Retinal pigment epithelial cell (primary cell): ENCODE data around the gene PAFAH1B1.

Experiments used
- DNase-seq: peaks from one replicate; pipeline ENCODE4 v3.0.0-alpha.2; 2010; ENCODE audit warnings: low read depth
- H3K4me3 ChIP-seq: 2 replicates; pipeline ENCODE4 v1.5.1; 2011; ENCODE audit warnings: mild to moderate bottlenecking, low read length, control low read depth, moderate library complexity
- TF ChIP-seq, protein P1 (sequence below): conservative IDR thresholded peaks from 2 replicates; pipeline ENCODE4 v1.5.1; 2011; ENCODE audit warnings: low read depth, low read length, control low read depth, inconsistent platforms

The PAFAH1B1 gene

GRCh38 chr17:2700030-2700490 lies 106.6 kb downstream of the PAFAH1B1 start:
- no peak for DNase-seq
- no peak overlapping the region for H3K4me3 ChIP-seq
- TF ChIP-seq, protein P1, sequence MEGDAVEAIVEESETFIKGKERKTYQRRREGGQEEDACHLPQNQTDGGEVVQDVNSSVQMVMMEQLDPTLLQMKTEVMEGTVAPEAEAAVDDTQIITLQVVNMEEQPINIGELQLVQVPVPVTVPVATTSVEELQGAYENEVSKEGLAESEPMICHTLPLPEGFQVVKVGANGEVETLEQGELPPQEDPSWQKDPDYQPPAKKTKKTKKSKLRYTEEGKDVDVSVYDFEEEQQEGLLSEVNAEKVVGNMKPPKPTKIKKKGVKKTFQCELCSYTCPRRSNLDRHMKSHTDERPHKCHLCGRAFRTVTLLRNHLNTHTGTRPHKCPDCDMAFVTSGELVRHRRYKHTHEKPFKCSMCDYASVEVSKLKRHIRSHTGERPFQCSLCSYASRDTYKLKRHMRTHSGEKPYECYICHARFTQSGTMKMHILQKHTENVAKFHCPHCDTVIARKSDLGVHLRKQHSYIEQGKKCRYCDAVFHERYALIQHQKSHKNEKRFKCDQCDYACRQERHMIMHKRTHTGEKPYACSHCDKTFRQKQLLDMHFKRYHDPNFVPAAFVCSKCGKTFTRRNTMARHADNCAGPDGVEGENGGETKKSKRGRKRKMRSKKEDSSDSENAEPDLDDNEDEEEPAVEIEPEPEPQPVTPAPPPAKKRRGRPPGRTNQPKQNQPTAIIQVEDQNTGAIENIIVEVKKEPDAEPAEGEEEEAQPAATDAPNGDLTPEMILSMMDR = no peak

GRCh38 chr17:2700491-2701141 lies 107.2 kb downstream of the PAFAH1B1 start:
- DNase-seq = no peak
- no peak overlapping the region for H3K4me3 ChIP-seq
- TF ChIP-seq, protein P1 = no peak

- TF ChIP-seq, protein P1 = no peak
Measured at GRCh38 chr17:2701161-2701995, 107.9 kb downstream of the PAFAH1B1 start.

GRCh38 chr17:2701996-2702741 lies 108.7 kb downstream of the PAFAH1B1 start:
- no peak for DNase-seq
- H3K4me3 ChIP-seq = no peak overlapping the region

More at GRCh38 chr17:2701161-2701995, 107.9 kb downstream of the PAFAH1B1 start:
- DNase-seq = no peak
- no peak overlapping the region for H3K4me3 ChIP-seq

DNA sequence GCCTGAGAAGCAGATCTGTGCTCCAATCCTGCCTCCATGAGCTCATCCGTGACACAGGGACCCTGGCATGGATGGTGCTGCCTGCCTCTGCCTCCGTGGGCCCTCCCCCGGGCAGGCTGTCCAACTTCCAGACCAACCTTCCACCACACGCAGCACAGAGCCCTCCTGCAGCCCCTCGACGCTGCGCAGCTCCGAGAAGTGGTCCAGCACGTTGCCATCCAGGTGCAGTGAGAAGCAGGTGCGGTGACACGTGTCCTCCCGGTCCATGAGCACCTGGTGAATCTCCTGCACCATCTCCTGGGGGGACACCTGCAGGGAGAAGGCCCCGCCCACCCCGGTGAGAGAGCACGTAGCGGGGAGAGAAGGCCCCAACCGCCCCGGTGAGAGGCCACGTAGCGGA lies 109.7 kb downstream of the PAFAH1B1 start:
- TF ChIP-seq, protein P1 = no peak
- H3K4me3 ChIP-seq = no peak overlapping the region
- DNase-seq = no peak

More at GRCh38 chr17:2701996-2702741, 108.7 kb downstream of the PAFAH1B1 start:
- TF ChIP-seq, protein P1 = no peak

DNA sequence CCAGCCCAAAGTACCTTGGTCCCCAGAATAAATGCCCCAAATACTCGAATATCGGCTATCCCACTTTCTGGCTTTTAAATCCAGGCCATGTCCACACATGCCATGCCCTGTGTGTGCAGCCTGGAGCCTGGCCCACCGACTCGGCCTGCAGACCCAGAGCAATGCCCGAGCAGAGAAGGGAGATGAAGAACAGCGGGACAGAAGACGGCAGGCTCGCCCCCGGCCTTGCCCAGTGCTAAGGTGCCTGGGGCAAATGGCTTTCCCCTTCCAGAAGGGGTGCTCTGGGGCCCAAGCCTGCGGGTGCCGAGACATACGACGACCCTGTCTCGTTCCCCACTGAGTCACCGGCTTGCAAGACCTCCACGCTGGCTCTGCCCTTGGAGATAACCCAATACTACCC lies 110.2 kb downstream of the PAFAH1B1 start:
- DNase-seq = no peak
- TF ChIP-seq, protein P1 = no peak
- no peak overlapping the region for H3K4me3 ChIP-seq
